ENCODE results near the gene SDCCAG8.

The SDCCAG8 gene

GRCh38 chr1:243457363-243457982, 201.6 kb downstream of the SDCCAG8 start:
- DNase-seq (ENCODE audit: low read depth): no peak

GRCh38 chr1:243459059-243459458, 203.2 kb downstream of the SDCCAG8 start:
- no peak for DNase-seq (ENCODE audit: low read depth)

GRCh38 chr1:243461700-243462099, 205.9 kb downstream of the SDCCAG8 start:
- DNase-seq (ENCODE audit: low read depth): no peak

- no peak for DNase-seq (ENCODE audit: low read depth)
Observed at GRCh38 chr1:243462929-243463697, 207.3 kb downstream of the SDCCAG8 start.

- DNase-seq (ENCODE audit: low read depth): no peak
Observed at GRCh38 chr1:243465081-243465480, 209.2 kb downstream of the SDCCAG8 start.

- DNase-seq (ENCODE audit: low read depth): no peak
Observed at GRCh38 chr1:243465738-243466137, 209.9 kb downstream of the SDCCAG8 start.

GRCh38 chr1:243469497-243469896, 213.7 kb downstream of the SDCCAG8 start:
- no peak for DNase-seq (ENCODE audit: low read depth)

GRCh38 chr1:243470502-243470901, 214.7 kb downstream of the SDCCAG8 start:
- DNase-seq (ENCODE audit: low read depth): no peak

GRCh38 chr1:243471026-243471685, 215.3 kb downstream of the SDCCAG8 start:
- DNase-seq (ENCODE audit: low read depth): no peak

GRCh38 chr1:243471754-243472745, 216.2 kb downstream of the SDCCAG8 start:
- no peak for DNase-seq (ENCODE audit: low read depth)

- no peak for DNase-seq (ENCODE audit: low read depth)
Observed at GRCh38 chr1:243473227-243474135, 217.6 kb downstream of the SDCCAG8 start.

GRCh38 chr1:243474136-243474881, 218.5 kb downstream of the SDCCAG8 start:
- DNase-seq (ENCODE audit: low read depth): no peak

GRCh38 chr1:243474906-243475305, 219.1 kb downstream of the SDCCAG8 start:
- DNase-seq (ENCODE audit: low read depth): no peak

- DNase-seq (ENCODE audit: low read depth): no peak
Observed at GRCh38 chr1:243475966-243476365, 220.1 kb downstream of the SDCCAG8 start.

GRCh38 chr1:243477731-243478290, 222.0 kb downstream of the SDCCAG8 start:
- DNase-seq (ENCODE audit: low read depth): no peak

- no peak for DNase-seq (ENCODE audit: low read depth)
Observed at GRCh38 chr1:243481101-243481500, 225.3 kb downstream of the SDCCAG8 start.

- DNase-seq (ENCODE audit: low read depth): no peak
Observed at GRCh38 chr1:243482141-243483022, 226.5 kb downstream of the SDCCAG8 start.

- no peak for DNase-seq (ENCODE audit: low read depth)
Observed at GRCh38 chr1:243483071-243483771, 227.4 kb downstream of the SDCCAG8 start.
